ENCODE data around the gene SRRM2.

DNA sequence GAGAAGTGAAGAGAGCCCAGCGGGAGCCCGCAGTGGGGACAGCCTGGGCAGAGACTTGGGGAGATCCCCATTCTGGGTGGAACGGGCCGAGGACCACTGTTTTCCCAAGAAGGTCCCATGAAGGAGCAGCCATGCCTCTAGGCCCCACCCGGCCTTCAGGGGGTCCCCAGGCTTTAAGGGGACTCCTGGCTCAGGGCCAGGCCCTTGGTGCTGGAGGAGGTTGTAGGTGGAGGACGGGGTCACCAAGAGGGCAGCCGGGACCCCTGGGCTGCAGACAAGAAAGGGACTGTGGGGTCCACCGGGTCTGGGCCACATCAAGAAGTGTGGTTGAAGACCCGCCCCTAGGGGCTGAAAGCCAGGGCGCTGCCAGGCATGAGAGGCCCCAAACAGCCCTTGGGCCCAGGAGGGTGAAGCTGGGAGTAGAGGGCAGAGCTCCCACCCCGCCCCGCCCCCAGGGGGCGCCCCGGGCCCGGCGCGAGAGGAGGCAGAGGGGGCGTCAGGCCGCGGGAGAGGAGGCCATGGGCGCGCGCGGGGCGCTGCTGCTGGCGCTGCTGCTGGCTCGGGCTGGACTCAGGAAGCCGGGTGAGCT is 64.4 kb downstream of the SRRM2 start, which contains the start of gene PRSS21:
- TF ChIP-seq, protein P1, sequence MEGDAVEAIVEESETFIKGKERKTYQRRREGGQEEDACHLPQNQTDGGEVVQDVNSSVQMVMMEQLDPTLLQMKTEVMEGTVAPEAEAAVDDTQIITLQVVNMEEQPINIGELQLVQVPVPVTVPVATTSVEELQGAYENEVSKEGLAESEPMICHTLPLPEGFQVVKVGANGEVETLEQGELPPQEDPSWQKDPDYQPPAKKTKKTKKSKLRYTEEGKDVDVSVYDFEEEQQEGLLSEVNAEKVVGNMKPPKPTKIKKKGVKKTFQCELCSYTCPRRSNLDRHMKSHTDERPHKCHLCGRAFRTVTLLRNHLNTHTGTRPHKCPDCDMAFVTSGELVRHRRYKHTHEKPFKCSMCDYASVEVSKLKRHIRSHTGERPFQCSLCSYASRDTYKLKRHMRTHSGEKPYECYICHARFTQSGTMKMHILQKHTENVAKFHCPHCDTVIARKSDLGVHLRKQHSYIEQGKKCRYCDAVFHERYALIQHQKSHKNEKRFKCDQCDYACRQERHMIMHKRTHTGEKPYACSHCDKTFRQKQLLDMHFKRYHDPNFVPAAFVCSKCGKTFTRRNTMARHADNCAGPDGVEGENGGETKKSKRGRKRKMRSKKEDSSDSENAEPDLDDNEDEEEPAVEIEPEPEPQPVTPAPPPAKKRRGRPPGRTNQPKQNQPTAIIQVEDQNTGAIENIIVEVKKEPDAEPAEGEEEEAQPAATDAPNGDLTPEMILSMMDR (IDR thresholded peaks at IDR 0.05; ENCODE audit: insufficient read depth, low read length): no peak
- TF ChIP-seq REST (IDR thresholded peaks at IDR 0.05; ENCODE audit: insufficient replicate concordance, low read depth): no peak
